ENCODE results near the gene GDAP1L1.

GRCh38 chr20:44235702-44236101 lies 11.4 kb upstream of the GDAP1L1 start:
- TF ChIP-seq CTCF (conservative IDR thresholded peaks at IDR 0.05; ENCODE audit: low read depth, low read length) = no peak
- no peak for TF ChIP-seq EZH2 (IDR thresholded peaks at IDR 0.05; ENCODE audit: borderline replicate concordance, low read depth, low read length, poor library complexity, severe bottlenecking)

Data from A673 (cell line).